ENCODE measurements around the gene CHRNA7. TPM values are rescaled to one million over a fixed set of nuclear protein-coding genes. Genes with fewer than 3 reads are reported as not detected.

The CHRNA7 gene
- total and polyA plus RNA-seq, 2 donors (not counting 1 experiment from before 2014, with no cell fraction given): 0.17 to 0.62 TPM

DNA sequence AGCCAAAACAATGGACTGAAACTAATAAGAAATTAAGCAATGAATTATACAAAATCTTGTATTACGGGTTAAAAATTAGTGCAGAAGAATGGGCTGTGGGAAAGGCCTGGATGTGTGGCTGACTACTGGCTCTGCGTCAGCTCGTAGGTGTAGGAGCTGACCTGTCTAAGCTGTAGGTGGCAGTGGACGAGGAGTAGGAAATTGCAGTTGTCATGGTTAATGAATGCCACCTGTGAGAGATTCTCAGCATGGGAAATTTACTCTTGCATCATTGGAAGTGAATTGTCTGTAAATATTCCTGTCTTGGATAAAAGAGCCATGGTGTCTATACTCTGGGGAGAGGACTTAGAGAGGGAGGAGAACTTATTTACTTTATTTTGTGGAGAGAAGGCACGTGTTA is 23.4 kb downstream of the CHRNA7 start:
- H2AFZ ChIP-seq (ENCODE audit: low read length): no peak overlapping the region
- no peak overlapping the region for H3K9ac ChIP-seq (ENCODE audit: insufficient read depth, low read length)
- no peak overlapping the region for H3K4me3 ChIP-seq (replicated peaks in 1 of 4; ENCODE audit: control extremely low read depth in 1 of 4, insufficient read depth in 1 of 4, low read depth in 3 of 4, low read length in 4 of 4)
- no peaks in the 10 kb centered on the region for H3K79me2 ChIP-seq (ENCODE audit: control insufficient read depth, insufficient read depth, low read length)
- H3K27me3 ChIP-seq (ENCODE audit: control insufficient read depth, insufficient read depth, low read length): no peaks in the 10 kb centered on the region
- no peaks in the 10 kb centered on the region for H3K4me1 ChIP-seq (ENCODE audit: control insufficient read depth, extremely low read depth, insufficient read depth, low read length)
- DNase-seq (ENCODE audit: low read depth in 2 of 2): no peak
- TF ChIP-seq, protein P1, sequence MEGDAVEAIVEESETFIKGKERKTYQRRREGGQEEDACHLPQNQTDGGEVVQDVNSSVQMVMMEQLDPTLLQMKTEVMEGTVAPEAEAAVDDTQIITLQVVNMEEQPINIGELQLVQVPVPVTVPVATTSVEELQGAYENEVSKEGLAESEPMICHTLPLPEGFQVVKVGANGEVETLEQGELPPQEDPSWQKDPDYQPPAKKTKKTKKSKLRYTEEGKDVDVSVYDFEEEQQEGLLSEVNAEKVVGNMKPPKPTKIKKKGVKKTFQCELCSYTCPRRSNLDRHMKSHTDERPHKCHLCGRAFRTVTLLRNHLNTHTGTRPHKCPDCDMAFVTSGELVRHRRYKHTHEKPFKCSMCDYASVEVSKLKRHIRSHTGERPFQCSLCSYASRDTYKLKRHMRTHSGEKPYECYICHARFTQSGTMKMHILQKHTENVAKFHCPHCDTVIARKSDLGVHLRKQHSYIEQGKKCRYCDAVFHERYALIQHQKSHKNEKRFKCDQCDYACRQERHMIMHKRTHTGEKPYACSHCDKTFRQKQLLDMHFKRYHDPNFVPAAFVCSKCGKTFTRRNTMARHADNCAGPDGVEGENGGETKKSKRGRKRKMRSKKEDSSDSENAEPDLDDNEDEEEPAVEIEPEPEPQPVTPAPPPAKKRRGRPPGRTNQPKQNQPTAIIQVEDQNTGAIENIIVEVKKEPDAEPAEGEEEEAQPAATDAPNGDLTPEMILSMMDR (conservative IDR thresholded peaks at IDR 0.05 in 1 of 2, IDR thresholded peaks at IDR 0.05 in 1 of 2; ENCODE audit: low read depth in 1 of 2, low read length in 2 of 2): no peak
- TF ChIP-seq EZH2 (IDR thresholded peaks at IDR 0.05; ENCODE audit: low read length, missing control alignments): no peak
- H3K9me3 ChIP-seq (ENCODE audit: control insufficient read depth, insufficient read depth, low read depth, low read length): no peaks in the 10 kb centered on the region
- H3K4me2 ChIP-seq (ENCODE audit: extremely low read depth, insufficient read depth, low read length): no peak overlapping the region
- H3K36me3 ChIP-seq (ENCODE audit: control insufficient read depth, insufficient read depth, low read length): no peaks in the 10 kb centered on the region
- no peak overlapping the region for H3K27ac ChIP-seq (ENCODE audit: insufficient read depth, low read length)
- no peaks in the 10 kb centered on the region for H4K20me1 ChIP-seq (ENCODE audit: control insufficient read depth, extremely low read depth, insufficient read depth, low read length)

DNA sequence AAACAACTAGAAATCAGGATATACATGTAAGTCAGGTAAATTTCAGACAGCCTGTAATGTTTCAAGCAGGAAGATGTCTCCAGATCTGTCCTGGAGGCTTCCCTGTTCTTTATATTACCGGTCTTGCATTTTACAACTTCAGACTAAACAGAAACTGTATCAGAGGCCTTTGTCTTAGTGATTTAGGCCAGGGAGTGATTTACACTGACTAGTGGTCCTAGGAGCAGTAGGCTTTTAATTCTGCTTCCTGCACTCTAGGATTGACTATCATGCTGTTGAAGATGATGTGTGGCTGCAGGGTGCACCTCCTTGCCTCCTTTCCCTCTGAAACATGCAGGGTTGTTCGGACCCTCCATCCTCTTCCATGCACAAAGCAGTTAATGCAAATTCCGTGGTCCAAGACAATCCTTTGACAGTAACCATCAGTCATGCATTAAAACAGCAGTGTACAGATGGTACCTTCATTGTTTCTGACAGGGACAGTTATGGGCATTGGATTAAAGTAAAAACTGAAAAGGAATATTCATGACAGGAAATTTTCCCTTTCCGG is 27.6 kb downstream of the CHRNA7 start:
- Histone ChIP-seq H3K79me2 (ENCODE audit: control insufficient read depth, insufficient read depth, low read length) (no peaks in the 10 kb centered on the region), H3K27ac (ENCODE audit: insufficient read depth, low read length) (no peak overlapping the region), H2AFZ (ENCODE audit: low read length) (no peak overlapping the region), H3K9ac (ENCODE audit: insufficient read depth, low read length) (no peak overlapping the region), H4K20me1 (ENCODE audit: control insufficient read depth, extremely low read depth, insufficient read depth, low read length) (no peaks in the 10 kb centered on the region), H3K4me1 (ENCODE audit: control insufficient read depth, extremely low read depth, insufficient read depth, low read length) (no peaks in the 10 kb centered on the region), H3K9me3 (ENCODE audit: control insufficient read depth, insufficient read depth, low read depth, low read length) (no peaks in the 10 kb centered on the region), H3K4me3 (replicated peaks in 1 of 4; ENCODE audit: control extremely low read depth in 1 of 4, insufficient read depth in 1 of 4, low read depth in 3 of 4, low read length in 4 of 4) (no peak overlapping the region), H3K4me2 (ENCODE audit: extremely low read depth, insufficient read depth, low read length) (no peak overlapping the region), H3K27me3 (ENCODE audit: control insufficient read depth, insufficient read depth, low read length) (no peaks in the 10 kb centered on the region), H3K36me3 (ENCODE audit: control insufficient read depth, insufficient read depth, low read length) (no peaks in the 10 kb centered on the region)
- DNase-seq (ENCODE audit: low read depth in 2 of 2): no peak
- no peak for TF ChIP-seq EZH2 (IDR thresholded peaks at IDR 0.05; ENCODE audit: low read length, missing control alignments)
- TF ChIP-seq, protein P1 (conservative IDR thresholded peaks at IDR 0.05 in 1 of 2, IDR thresholded peaks at IDR 0.05 in 1 of 2; ENCODE audit: low read depth in 1 of 2, low read length in 2 of 2): no peak

DNA sequence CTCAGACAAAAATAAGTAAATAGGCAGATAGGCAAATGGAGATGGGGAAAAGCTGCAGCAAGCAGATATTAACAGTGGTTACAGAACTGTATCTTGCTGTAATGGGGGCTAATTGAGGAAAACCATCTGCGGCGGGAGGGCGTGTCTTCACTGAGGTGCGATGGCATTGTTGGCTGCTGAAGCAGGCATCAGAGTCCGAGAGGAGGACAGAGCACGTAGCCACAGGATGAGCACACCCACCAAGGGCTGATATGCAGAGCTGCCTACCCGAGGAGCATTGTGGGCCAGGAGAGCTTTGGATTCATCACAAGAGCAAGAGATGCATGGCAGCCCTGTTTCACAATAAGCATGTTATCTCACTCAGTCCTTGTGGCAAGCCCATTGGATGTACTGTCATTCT is 30.4 kb downstream of the CHRNA7 start:
- no peaks in the 10 kb centered on the region for H3K27me3 ChIP-seq (ENCODE audit: control insufficient read depth, insufficient read depth, low read length)
- TF ChIP-seq, protein P1 (conservative IDR thresholded peaks at IDR 0.05 in 1 of 2, IDR thresholded peaks at IDR 0.05 in 1 of 2; ENCODE audit: low read depth in 1 of 2, low read length in 2 of 2): no peak
- no peak for TF ChIP-seq EZH2 (IDR thresholded peaks at IDR 0.05; ENCODE audit: low read length, missing control alignments)
- no peaks in the 10 kb centered on the region for H3K79me2 ChIP-seq (ENCODE audit: control insufficient read depth, insufficient read depth, low read length)
- DNase-seq (ENCODE audit: low read depth in 2 of 2): no peak
- no peak overlapping the region for H3K4me3 ChIP-seq (replicated peaks in 1 of 4; ENCODE audit: control extremely low read depth in 1 of 4, insufficient read depth in 1 of 4, low read depth in 3 of 4, low read length in 4 of 4)
- H4K20me1 ChIP-seq (ENCODE audit: control insufficient read depth, extremely low read depth, insufficient read depth, low read length): no peaks in the 10 kb centered on the region
- H3K4me2 ChIP-seq (ENCODE audit: extremely low read depth, insufficient read depth, low read length): no peak overlapping the region
- no peaks in the 10 kb centered on the region for H3K9me3 ChIP-seq (ENCODE audit: control insufficient read depth, insufficient read depth, low read depth, low read length)
- H3K4me1 ChIP-seq (ENCODE audit: control insufficient read depth, extremely low read depth, insufficient read depth, low read length): no peaks in the 10 kb centered on the region
- H3K9ac ChIP-seq (ENCODE audit: insufficient read depth, low read length): no peak overlapping the region
- H2AFZ ChIP-seq (ENCODE audit: low read length): no peak overlapping the region
- H3K27ac ChIP-seq (ENCODE audit: insufficient read depth, low read length): no peak overlapping the region
- no peaks in the 10 kb centered on the region for H3K36me3 ChIP-seq (ENCODE audit: control insufficient read depth, insufficient read depth, low read length)

All from fibroblast of lung (primary cell).